SHP77 treated with DMSO at 0.1 percent for 48 hours (cell line): Measurements from ENCODE around the gene UGT2B17.
A peak's percentile ranks its signal among the peaks of the same experiment; 100 is the strongest.
"Not testable (repeated sequence)": the region's sequence is repeated elsewhere in the genome, so short reads cannot be mapped to it uniquely, and the experiment has no call there.

Source experiments
- DNase-seq: peaks from one replicate; lab custom pipeline; 2025; lab: John Stamatoyannopoulos, UW

Gene UGT2B17

DNA sequence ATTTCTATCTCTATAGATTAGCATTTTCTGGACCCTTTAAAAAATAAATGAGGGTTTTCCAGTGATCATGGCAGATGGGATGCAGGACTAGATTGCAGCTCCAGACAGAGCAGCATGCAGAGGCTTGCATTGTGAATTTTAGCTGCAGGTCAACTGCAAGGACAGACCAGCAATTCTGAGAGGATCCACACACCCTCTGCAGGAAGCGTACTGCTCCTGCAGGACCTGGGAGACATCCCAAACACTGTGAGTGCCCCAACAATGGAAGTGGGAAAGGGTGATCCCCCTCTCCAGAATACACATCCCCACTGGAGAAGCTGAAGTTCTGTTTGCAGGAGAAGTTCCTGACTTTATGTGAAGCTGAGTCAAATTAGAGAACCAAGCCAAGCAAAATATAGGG lies 7.1 kb downstream of the UGT2B17 start:
- not testable (repeated sequence) for DNase-seq

GRCh38 chr4:68568535-68568934 lies 7.6 kb downstream of the UGT2B17 start:
- not testable (repeated sequence) for DNase-seq

DNA sequence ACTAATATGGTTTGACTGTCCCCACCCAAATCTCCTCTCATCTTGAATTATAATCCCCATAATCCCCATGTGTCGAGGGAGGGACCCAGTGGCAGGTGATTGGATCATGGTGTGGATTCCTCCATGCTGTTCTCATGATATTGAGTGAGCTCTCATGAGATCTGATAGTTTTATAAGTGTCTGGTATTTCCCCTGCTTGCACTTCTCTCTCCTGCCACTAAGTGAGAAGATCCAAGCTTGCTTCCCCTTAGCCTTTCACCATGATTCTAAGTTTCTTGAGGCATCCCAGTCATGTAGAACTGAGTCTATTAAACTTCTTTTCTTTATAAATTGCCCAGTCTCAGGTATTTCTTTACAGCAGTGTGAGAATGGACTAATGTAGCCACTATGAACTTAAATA lies 9.8 kb downstream of the UGT2B17 start:
- not testable (repeated sequence) for DNase-seq

GRCh38 chr4:68565082-68565481 lies 11.0 kb downstream of the UGT2B17 start:
- DNase-seq: not testable (repeated sequence)

GRCh38 chr4:68560364-68561070 lies 15.6 kb downstream of the UGT2B17 start:
- not testable (repeated sequence) for DNase-seq

GRCh38 chr4:68553830-68554229 lies 22.3 kb downstream of the UGT2B17 start:
- DNase-seq: not testable (repeated sequence)

GRCh38 chr4:68552818-68553811 lies 23.0 kb downstream of the UGT2B17 start:
- DNase-seq: not testable (repeated sequence)

GRCh38 chr4:68542742-68543141 lies 33.4 kb downstream of the UGT2B17 start:
- DNase-seq: not testable (repeated sequence)

DNA sequence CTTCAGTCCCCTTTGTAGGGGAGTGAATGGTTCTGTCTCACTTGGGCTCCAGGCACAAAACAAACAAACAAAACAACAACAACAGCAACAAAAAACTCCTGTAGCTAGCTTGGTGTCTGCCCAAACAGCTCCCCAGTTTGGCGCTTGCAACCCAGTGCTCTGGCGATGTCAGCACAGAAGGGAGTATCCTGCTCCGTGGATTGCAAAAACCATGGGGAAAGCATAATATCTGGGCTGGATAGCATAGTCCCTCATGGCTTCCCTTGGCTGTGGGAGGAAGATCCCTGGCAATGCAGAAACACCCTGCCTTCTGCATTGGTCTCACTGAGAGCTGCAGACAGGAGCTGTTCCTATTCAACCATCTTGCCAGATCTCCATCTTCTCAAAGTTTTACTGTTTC lies 39.7 kb downstream of the UGT2B17 start:
- DNase-seq: no peak

- no peak for DNase-seq
These were observed 40.1 kb downstream of the UGT2B17 start for GRCh38 chr4:68535974-68536373.

DNA sequence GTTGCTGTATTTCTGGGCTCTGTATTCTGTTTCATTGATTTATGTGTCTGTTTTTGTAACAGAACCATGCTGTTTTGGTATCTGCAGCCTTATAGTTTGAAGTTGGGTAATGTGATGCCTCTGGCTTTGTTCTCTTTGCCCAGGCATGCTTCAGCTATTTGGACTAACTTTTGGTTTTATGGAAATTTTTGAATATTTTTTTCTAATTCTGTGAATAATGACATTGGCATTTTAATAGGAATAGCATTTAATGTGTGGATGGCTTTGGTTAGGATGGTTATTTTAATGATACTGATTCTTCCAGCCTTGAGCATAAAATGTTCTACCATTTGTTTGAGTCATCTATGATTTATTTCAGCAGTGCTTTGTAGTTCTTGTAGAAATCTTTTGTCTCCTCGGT lies 53.9 kb downstream of the UGT2B17 start:
- not testable (repeated sequence) for DNase-seq

GRCh38 chr4:68520985-68521384 lies 55.1 kb downstream of the UGT2B17 start:
- no peak for DNase-seq

- no peak for DNase-seq
These were observed 57.2 kb downstream of the UGT2B17 start for GRCh38 chr4:68518889-68519288.

DNA sequence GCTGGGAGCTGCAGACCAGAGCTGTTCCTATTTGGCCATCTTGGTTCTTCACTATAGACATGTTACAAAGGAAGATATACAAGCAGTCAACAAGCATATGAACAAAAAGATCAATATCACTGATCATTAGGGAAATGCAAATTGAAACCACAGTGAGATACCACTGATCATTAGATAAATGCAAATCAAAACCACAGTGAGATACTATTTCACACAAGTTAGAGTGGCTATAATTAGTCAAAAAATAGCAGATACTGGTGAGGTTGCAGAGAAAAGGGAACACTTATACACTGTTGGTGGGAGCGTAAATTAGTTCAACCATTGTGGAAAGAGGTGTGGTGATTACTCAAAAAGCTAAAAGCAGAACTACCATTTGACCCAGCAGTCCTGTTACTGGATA lies 70.7 kb downstream of the UGT2B17 start:
- not testable (repeated sequence) for DNase-seq

- not testable (repeated sequence) for DNase-seq
These were observed 71.3 kb downstream of the UGT2B17 start for GRCh38 chr4:68504836-68505235.

GRCh38 chr4:68503462-68503861 lies 72.7 kb downstream of the UGT2B17 start:
- not testable (repeated sequence) for DNase-seq

DNA sequence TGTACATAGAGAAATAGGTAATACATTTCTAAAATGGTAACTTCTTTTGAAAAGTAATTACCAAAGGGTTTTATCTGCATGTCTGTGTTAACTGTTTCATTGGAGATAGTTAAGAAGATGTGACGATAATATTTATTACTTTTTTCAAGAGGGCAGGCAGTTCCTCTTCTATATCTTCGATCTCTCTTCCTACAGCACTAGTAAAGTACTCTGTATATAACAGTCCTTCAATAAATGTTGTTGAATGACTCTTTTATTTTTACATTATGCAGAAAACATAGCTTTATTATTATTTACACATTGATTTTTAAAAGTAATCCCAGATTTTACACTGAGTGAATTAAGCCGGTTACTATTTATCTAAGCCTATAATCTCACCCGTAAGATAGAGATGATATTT lies 77.1 kb downstream of the UGT2B17 start:
- no peak for DNase-seq

DNA sequence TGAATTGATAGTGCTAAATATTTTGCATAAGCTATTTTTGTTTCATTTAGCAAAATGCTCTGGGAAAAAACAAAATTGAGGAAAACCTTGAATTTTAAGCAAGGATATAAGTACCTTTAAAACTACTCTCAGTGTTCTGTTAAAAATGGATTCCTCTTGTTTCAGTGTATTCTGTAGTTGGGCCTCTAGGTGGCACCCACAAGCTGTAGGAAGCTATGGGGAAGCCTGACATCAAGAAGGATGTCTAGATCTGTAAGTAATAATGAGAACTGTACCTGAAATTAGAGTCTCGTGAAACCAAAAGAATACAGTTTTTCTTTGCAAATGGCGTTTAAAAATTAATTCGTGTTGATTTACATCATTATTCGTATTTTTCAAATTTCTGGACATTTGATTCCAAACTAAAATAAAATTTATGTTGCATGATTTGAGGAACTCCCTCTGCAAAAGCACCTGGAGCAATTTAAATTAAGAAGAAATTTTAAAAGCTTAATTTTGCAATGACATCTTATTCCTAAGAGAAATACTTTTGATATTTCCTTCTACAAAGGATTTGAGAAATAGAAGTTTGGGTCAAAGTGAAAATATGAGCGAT lies 77.6 kb downstream of the UGT2B17 start:
- peak; percentile 9 for DNase-seq

DNA sequence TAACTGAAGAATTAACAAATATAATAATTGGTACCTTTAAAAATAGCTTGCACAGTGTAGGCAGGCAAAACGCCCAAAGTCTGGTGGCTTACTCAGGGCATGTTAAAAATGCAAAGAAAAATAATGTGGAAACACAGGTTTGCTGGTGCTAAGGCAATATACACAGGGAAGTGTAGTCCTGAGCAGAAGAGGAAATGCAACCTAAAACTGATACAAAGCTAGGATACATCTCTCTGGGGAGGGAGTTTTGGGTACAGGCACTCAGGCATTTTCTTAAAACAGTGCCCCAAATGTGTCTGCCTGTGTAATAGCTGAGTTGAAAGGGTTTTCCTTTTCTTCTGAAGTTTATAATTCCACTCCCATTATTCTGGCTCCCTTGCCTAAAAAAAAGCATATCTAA lies 81.4 kb downstream of the UGT2B17 start:
- DNase-seq: no peak

DNA sequence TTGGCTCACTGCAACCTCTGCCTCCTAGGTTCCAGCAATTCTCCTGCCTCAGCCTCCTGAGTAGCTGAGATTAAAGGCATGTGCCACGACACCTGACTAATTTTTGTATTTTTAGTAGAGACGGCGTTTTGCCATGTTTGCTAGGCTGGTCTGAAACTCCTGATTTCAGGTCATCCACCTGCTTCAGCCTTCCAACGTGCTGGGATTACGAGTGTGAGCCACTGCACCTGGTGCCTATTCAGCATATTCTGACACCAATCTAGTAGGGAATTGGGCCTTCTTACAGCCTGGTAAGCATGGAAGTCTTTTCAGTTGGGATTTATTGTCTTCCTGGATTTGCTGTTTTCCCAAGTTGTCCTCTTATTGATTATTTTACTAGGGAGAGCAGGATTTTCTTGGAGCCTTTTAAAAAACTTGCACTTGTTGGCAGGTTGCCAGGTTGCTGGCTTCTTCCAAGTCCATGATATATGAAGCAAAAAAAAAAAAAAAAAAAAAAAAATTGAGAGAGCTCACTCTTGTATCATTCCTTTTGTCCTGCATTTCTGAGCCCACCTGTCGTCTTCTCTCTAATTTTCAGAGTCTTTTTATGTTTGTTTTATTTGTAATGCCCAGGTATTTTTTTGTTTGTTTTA lies 85.2 kb downstream of the UGT2B17 start:
- DNase-seq: no peak

DNA sequence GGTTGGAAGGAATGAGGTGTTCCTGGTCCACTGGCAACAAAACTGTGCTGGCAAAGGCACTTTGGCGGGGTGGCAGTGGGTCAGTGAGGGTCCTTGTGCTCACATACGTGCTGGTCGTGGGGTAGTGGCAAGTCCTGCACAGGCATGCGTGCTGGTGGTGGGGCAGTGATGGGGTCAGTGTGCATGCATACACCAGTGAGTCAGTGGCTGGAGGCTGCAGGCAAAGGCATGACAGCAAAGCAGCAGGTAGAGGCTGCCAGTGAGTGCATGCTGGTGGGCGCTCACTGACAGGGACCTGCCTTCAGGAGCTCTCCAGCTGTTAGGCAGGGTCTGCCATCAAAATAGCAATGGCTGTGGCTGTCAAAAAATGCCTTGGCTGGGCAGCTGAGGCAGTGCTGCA lies 86.8 kb downstream of the UGT2B17 start:
- no peak for DNase-seq
